Measurements from ENCODE around the gene EPAS1. TPM values are rescaled to one million over a fixed set of nuclear protein-coding genes. Genes with fewer than 3 reads are reported as not detected.

EPAS1 gene
- total and polyA plus RNA-seq, 12 donors, result 25.2 to 307 (median 175) TPM

- no peaks in the 10 kb centered on the region for H3K9me3 ChIP-seq (replicated peaks in 1 of 3)
- intact Hi-C loops (cut with DNase I), result no loop called here
- no peak overlapping the region for H3K4me3 ChIP-seq
- no peaks in the 10 kb centered on the region for H3K27me3 ChIP-seq
- peaks cover 0 to 38% of the 10 kb centered on the region in 2 donors for H3K4me1 ChIP-seq (replicated peaks in 1 of 2)
- 58 to 77% (median 63%) methylated on average over 2 of the region's 2 CpGs for WGBS, 4 donors
- DNase-seq, result no peak
- H3K36me3 ChIP-seq (replicated peaks in 1 of 2), result no peaks in the 10 kb centered on the region
- TF ChIP-seq CTCF (IDR thresholded peaks at IDR 0.05) (no peak), POLR2A (IDR thresholded peaks at IDR 0.05) (no peak)
- peak overlapping the region in 2 of 5 donors; percentile 6 to 65 for H3K27ac ChIP-seq
Observed at GRCh38 chr2:46306330-46306751, 9.1 kb downstream of the EPAS1 start.

- Histone ChIP-seq H3K9me3 (replicated peaks in 1 of 3) (no peaks in the 10 kb centered on the region), H3K4me1 (replicated peaks in 1 of 2) (peaks cover 0 to 44% of the 10 kb centered on the region in 2 donors), H3K4me3 (no peak overlapping the region), H3K27ac (peak overlapping the region in 1 of 5 donors; percentile 65), H3K27me3 (no peaks in the 10 kb centered on the region), H3K36me3 (replicated peaks in 1 of 2) (no peaks in the 10 kb centered on the region)
- 47 to 72% (median 66%) methylated on average over 8 of the region's 8 CpGs for WGBS, 4 donors
- intact Hi-C loops (cut with DNase I), result no loop called here
- TF ChIP-seq POLR2A (IDR thresholded peaks at IDR 0.05), result no peak
- TF ChIP-seq CTCF (IDR thresholded peaks at IDR 0.05), result no peak
- DNase-seq, result no peak
Observed at GRCh38 chr2:46306988-46307655, 9.9 kb downstream of the EPAS1 start.

- Histone ChIP-seq H3K36me3 (replicated peaks in 1 of 2) (no peaks in the 10 kb centered on the region), H3K9me3 (replicated peaks in 1 of 3) (no peaks in the 10 kb centered on the region), H3K27ac (peak overlapping the region in 1 of 5 donors; percentile 65), H3K4me3 (no peak overlapping the region), H3K27me3 (no peaks in the 10 kb centered on the region), H3K4me1 (replicated peaks in 1 of 2) (peaks cover 0 to 54% of the 10 kb centered on the region in 2 donors)
- DNase-seq, result no peak
- intact Hi-C loops (cut with DNase I), result no loop called here
- 64 to 70% (median 69%) methylated on average over 2 of the region's 2 CpGs for WGBS, 4 donors
- TF ChIP-seq POLR2A (IDR thresholded peaks at IDR 0.05) (no peak), CTCF (IDR thresholded peaks at IDR 0.05) (no peak)
Observed at GRCh38 chr2:46308081-46308480, 10.9 kb downstream of the EPAS1 start.

- no peaks in the 10 kb centered on the region for H3K9me3 ChIP-seq (replicated peaks in 1 of 3)
- no peak overlapping the region for H3K4me3 ChIP-seq
- no peak for DNase-seq
- no peak overlapping the region for H3K27ac ChIP-seq
- H3K27me3 ChIP-seq, result no peaks in the 10 kb centered on the region
- WGBS, 4 donors, result 55 to 74% (median 57%) methylated on average over 3 of the region's 3 CpGs
- no peak for TF ChIP-seq POLR2A (IDR thresholded peaks at IDR 0.05)
- H3K36me3 ChIP-seq (replicated peaks in 1 of 2), result no peaks in the 10 kb centered on the region
- intact Hi-C loops (cut with DNase I), result no loop called here
- peaks cover 0 to 55% of the 10 kb centered on the region in 2 donors for H3K4me1 ChIP-seq (replicated peaks in 1 of 2)
Observed at GRCh38 chr2:46308629-46309028, 11.4 kb downstream of the EPAS1 start.

Data from adrenal gland (tissue), 12 donors.